ENCODE data around the gene PFN3. TPM values are rescaled to one million over a fixed set of nuclear protein-coding genes. Genes with fewer than 3 reads are reported as not detected.

The PFN3 gene
- total RNA-seq, 1 experiment from 2014 or later, result 0.48 TPM

DNA sequence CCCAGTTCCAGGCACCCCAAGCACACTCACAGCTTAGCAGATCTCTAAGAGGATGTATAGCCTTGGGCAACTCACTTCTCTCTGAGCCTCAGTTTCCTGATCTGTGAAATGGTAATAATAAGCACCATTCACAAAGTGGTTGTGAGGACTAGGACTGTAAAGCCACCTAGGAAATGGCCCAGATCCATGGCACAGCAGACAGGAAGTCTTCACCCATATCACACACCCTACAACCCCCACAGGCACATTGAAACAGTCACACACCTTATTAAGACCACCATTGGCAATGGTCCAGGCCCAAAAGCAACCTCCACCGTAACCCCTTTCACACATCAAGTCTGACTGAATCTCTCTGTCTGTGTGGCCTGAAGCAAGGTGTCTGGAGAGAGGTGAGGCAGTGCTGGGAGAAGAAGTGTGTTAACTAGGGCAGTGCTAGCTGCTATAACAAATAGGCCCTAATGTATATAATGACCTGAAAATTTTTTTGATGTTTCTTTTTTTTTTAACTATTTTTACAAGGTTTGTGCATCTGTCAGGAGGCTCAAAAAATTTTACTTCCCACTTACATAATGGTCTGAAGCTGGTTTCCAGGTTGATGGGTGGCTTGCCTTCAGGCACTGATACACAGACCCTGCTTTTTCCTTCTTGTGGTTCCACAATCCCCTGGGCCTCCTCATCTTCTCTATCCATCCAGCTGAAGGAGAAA lies 45.1 kb downstream of the PFN3 start:
- peaks cover 28% of the 10 kb centered on the region for H3K27me3 Mint-ChIP-seq (ENCODE audit: low read depth)
- TF ChIP-seq JAZF1 (CRISPR knock-in tag; IDR thresholded peaks at IDR 0.05), result no peak
- TF ChIP-seq, protein P1, sequence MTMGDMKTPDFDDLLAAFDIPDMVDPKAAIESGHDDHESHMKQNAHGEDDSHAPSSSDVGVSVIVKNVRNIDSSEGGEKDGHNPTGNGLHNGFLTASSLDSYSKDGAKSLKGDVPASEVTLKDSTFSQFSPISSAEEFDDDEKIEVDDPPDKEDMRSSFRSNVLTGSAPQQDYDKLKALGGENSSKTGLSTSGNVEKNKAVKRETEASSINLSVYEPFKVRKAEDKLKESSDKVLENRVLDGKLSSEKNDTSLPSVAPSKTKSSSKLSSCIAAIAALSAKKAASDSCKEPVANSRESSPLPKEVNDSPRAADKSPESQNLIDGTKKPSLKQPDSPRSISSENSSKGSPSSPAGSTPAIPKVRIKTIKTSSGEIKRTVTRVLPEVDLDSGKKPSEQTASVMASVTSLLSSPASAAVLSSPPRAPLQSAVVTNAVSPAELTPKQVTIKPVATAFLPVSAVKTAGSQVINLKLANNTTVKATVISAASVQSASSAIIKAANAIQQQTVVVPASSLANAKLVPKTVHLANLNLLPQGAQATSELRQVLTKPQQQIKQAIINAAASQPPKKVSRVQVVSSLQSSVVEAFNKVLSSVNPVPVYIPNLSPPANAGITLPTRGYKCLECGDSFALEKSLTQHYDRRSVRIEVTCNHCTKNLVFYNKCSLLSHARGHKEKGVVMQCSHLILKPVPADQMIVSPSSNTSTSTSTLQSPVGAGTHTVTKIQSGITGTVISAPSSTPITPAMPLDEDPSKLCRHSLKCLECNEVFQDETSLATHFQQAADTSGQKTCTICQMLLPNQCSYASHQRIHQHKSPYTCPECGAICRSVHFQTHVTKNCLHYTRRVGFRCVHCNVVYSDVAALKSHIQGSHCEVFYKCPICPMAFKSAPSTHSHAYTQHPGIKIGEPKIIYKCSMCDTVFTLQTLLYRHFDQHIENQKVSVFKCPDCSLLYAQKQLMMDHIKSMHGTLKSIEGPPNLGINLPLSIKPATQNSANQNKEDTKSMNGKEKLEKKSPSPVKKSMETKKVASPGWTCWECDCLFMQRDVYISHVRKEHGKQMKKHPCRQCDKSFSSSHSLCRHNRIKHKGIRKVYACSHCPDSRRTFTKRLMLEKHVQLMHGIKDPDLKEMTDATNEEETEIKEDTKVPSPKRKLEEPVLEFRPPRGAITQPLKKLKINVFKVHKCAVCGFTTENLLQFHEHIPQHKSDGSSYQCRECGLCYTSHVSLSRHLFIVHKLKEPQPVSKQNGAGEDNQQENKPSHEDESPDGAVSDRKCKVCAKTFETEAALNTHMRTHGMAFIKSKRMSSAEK (CRISPR knock-in tag; IDR thresholded peaks at IDR 0.05; ENCODE audit: borderline replicate concordance), result no peak
- TF ChIP-seq SP1 (CRISPR knock-in tag; conservative IDR thresholded peaks at IDR 0.05), result no peak
- TF ChIP-seq TEAD1 (CRISPR knock-in tag; IDR thresholded peaks at IDR 0.05), result no peak
- TF ChIP-seq, protein P2, sequence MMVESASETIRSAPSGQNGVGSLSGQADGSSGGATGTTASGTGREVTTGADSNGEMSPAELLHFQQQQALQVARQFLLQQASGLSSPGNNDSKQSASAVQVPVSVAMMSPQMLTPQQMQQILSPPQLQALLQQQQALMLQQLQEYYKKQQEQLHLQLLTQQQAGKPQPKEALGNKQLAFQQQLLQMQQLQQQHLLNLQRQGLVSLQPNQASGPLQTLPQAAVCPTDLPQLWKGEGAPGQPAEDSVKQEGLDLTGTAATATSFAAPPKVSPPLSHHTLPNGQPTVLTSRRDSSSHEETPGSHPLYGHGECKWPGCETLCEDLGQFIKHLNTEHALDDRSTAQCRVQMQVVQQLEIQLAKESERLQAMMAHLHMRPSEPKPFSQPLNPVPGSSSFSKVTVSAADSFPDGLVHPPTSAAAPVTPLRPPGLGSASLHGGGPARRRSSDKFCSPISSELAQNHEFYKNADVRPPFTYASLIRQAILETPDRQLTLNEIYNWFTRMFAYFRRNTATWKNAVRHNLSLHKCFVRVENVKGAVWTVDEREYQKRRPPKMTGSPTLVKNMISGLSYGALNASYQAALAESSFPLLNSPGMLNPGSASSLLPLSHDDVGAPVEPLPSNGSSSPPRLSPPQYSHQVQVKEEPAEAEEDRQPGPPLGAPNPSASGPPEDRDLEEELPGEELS (CRISPR knock-in tag; IDR thresholded peaks at IDR 0.05), result no peak
- no peak for TF ChIP-seq CREM (CRISPR knock-in tag; IDR thresholded peaks at IDR 0.05)
- TF ChIP-seq ZNF416 (CRISPR knock-in tag; IDR thresholded peaks at IDR 0.05), result no peak
- no peak for TF ChIP-seq NFATC4 (CRISPR knock-in tag; IDR thresholded peaks at IDR 0.05)
- TF ChIP-seq, protein P3, sequence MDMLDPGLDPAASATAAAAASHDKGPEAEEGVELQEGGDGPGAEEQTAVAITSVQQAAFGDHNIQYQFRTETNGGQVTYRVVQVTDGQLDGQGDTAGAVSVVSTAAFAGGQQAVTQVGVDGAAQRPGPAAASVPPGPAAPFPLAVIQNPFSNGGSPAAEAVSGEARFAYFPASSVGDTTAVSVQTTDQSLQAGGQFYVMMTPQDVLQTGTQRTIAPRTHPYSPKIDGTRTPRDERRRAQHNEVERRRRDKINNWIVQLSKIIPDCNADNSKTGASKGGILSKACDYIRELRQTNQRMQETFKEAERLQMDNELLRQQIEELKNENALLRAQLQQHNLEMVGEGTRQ (CRISPR knock-in tag; IDR thresholded peaks at IDR 0.05), result no peak
- no peak for TF ChIP-seq ZNF317 (CRISPR knock-in tag; IDR thresholded peaks at IDR 0.05; ENCODE audit: borderline replicate concordance, low read depth)
- TF ChIP-seq MXD4 (CRISPR knock-in tag; IDR thresholded peaks at IDR 0.05; ENCODE audit: borderline replicate concordance), result no peak
- TF ChIP-seq, protein P4, sequence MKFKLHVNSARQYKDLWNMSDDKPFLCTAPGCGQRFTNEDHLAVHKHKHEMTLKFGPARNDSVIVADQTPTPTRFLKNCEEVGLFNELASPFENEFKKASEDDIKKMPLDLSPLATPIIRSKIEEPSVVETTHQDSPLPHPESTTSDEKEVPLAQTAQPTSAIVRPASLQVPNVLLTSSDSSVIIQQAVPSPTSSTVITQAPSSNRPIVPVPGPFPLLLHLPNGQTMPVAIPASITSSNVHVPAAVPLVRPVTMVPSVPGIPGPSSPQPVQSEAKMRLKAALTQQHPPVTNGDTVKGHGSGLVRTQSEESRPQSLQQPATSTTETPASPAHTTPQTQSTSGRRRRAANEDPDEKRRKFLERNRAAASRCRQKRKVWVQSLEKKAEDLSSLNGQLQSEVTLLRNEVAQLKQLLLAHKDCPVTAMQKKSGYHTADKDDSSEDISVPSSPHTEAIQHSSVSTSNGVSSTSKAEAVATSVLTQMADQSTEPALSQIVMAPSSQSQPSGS (CRISPR knock-in tag; IDR thresholded peaks at IDR 0.05; ENCODE audit: borderline replicate concordance, low read depth), result no peak
- peaks cover 10% of the 10 kb centered on the region for H3K4me1 Mint-ChIP-seq
- CTCF ChIA-PET, result interaction anchor here (0.9 to 1.4 kb wide), 4 partner anchors 15 to 269 kb away, joined by 3 to 6 read pairs (median 4); no protein-coding TSS in a partner anchor
- no peak overlapping the region for H3K4me3 Mint-ChIP-seq
- peaks cover 14% of the 10 kb centered on the region for H3K9me3 Mint-ChIP-seq
- no peaks in the 10 kb centered on the region for H3K36me3 Mint-ChIP-seq
- ATAC-seq (no peak), DNase-seq (ENCODE audit: low spot score) (no peak)
- no peak overlapping the region for H3K27ac Mint-ChIP-seq
- POLR2A ChIA-PET, result no interaction called here

DNA sequence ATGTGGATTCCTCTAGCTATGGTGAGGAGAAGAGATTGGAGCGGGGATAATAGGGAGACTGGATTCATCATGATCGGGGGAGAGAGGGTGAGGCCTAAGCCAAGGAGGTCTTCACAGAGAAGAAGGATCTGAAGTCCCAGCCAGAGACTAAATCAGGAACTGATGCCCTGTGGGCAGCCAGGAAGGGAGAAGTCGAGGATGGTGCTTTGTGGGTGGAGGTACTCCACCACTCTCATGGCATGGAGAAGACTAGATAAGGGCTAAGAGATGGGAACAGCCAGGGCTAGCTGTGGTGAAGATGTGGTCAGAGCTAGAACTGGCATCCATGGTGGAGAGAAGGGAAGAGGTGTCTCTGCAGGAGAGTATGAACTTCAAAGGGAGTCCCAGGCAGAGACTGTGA lies 45.8 kb downstream of the PFN3 start:
- Mint-ChIP-seq H3K4me3 (no peak overlapping the region), H3K27me3 (ENCODE audit: low read depth) (peaks cover 28% of the 10 kb centered on the region), H3K27ac (no peak overlapping the region), H3K9me3 (peaks cover 14% of the 10 kb centered on the region), H3K36me3 (peaks cover 3% of the 10 kb centered on the region), H3K4me1 (peaks cover 16% of the 10 kb centered on the region)
- no peak for ATAC-seq
- no peak for DNase-seq (ENCODE audit: low spot score)
- ChIA-PET CTCF (interaction anchor here (0.8 to 4.7 kb wide), 3 partner anchors 36 to 45 kb away, joined by 3 to 25 read pairs (median 3); no protein-coding TSS in a partner anchor), POLR2A (no interaction called here)
- no peak for TF ChIP-seq CBFB (CRISPR knock-in tag; IDR thresholded peaks at IDR 0.05; ENCODE audit: low read depth)
- TF ChIP-seq ZNF263 (CRISPR knock-in tag; IDR thresholded peaks at IDR 0.05; ENCODE audit: low read depth), result no peak
- TF ChIP-seq, protein P5, sequence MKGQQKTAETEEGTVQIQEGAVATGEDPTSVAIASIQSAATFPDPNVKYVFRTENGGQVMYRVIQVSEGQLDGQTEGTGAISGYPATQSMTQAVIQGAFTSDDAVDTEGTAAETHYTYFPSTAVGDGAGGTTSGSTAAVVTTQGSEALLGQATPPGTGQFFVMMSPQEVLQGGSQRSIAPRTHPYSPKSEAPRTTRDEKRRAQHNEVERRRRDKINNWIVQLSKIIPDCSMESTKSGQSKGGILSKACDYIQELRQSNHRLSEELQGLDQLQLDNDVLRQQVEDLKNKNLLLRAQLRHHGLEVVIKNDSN (CRISPR knock-in tag; IDR thresholded peaks at IDR 0.05), result no peak
- no peak for TF ChIP-seq MXD4 (CRISPR knock-in tag; IDR thresholded peaks at IDR 0.05; ENCODE audit: borderline replicate concordance)
- TF ChIP-seq RORB (CRISPR knock-in tag; IDR thresholded peaks at IDR 0.05), result no peak
- TF ChIP-seq AR (CRISPR knock-in tag; IDR thresholded peaks at IDR 0.05), result no peak
- TF ChIP-seq, protein P6, sequence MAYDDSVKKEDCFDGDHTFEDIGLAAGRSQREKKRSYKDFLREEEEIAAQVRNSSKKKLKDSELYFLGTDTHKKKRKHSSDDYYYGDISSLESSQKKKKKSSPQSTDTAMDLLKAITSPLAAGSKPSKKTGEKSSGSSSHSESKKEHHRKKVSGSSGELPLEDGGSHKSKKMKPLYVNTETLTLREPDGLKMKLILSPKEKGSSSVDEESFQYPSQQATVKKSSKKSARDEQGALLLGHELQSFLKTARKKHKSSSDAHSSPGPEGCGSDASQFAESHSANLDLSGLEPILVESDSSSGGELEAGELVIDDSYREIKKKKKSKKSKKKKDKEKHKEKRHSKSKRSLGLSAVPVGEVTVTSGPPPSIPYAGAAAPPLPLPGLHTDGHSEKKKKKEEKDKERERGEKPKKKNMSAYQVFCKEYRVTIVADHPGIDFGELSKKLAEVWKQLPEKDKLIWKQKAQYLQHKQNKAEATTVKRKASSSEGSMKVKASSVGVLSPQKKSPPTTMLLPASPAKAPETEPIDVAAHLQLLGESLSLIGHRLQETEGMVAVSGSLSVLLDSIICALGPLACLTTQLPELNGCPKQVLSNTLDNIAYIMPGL (CRISPR knock-in tag; IDR thresholded peaks at IDR 0.05), result no peak
- no peak for TF ChIP-seq JAZF1 (CRISPR knock-in tag; IDR thresholded peaks at IDR 0.05)
- no peak for TF ChIP-seq FOXJ3 (CRISPR knock-in tag; IDR thresholded peaks at IDR 0.05; ENCODE audit: borderline replicate concordance)
- no peak for TF ChIP-seq RELA (CRISPR knock-in tag; IDR thresholded peaks at IDR 0.05; ENCODE audit: borderline replicate concordance)
